LNCaP clone FGC (cell line): ENCODE results near the gene SPANXB1.
A peak's percentile ranks its signal among the peaks of the same experiment; 100 is the strongest.
"Not testable (repeated sequence)": the region's sequence is repeated elsewhere in the genome, so short reads cannot be mapped to it uniquely, and the experiment has no call there.

Source experiments
- DNase-seq: peaks from one replicate; pipeline ENCODE4 v3.0.0-alpha.2; 2011; ENCODE audit warnings: low read depth
- H3K4me3 ChIP-seq: 2 replicates; pipeline ENCODE4 v1.5.1; 2011; ENCODE audit warnings: mild to moderate bottlenecking, low read depth, low read length, control low read depth
- TF ChIP-seq, protein P1 (sequence below): IDR thresholded peaks from 2 replicates; pipeline ENCODE4 v1.5.1; 2012; ENCODE audit warnings: mild to moderate bottlenecking; ENCODE audit not compliant: control insufficient read depth, insufficient read depth; ENCODE audit errors: extremely low read depth

Gene SPANXB1

DNA sequence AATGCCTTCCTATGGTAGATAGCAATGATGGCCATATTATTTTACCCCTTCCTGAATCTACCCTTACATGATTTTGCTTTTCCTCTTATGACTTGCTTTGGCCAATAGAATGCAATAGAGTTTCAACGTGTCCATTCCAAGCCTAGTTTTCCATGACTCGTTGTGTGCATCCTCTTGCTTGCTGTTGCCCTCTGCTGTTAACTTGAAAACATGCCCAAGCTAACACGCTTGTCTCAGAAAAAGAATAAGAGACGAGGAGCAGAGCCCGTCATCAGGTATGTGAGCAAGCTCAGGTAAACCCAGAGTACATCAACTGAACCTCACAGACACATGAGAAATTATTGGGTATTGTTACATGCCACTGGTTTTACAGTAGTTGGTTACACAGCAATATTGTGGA is 49.7 kb downstream of the SPANXB1 start:
- H3K4me3 ChIP-seq, result not testable (repeated sequence)
- DNase-seq, result peak; percentile 0
- TF ChIP-seq, protein P1, sequence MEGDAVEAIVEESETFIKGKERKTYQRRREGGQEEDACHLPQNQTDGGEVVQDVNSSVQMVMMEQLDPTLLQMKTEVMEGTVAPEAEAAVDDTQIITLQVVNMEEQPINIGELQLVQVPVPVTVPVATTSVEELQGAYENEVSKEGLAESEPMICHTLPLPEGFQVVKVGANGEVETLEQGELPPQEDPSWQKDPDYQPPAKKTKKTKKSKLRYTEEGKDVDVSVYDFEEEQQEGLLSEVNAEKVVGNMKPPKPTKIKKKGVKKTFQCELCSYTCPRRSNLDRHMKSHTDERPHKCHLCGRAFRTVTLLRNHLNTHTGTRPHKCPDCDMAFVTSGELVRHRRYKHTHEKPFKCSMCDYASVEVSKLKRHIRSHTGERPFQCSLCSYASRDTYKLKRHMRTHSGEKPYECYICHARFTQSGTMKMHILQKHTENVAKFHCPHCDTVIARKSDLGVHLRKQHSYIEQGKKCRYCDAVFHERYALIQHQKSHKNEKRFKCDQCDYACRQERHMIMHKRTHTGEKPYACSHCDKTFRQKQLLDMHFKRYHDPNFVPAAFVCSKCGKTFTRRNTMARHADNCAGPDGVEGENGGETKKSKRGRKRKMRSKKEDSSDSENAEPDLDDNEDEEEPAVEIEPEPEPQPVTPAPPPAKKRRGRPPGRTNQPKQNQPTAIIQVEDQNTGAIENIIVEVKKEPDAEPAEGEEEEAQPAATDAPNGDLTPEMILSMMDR, result peak; percentile 32
